Islet precursor cell (in vitro differentiated cells): ENCODE measurements around the gene EFCAB6.

Experiments
- DNase-seq: peaks from one replicate; pipeline ENCODE4 v3.0.0-alpha.2; 2018

Gene EFCAB6

DNA sequence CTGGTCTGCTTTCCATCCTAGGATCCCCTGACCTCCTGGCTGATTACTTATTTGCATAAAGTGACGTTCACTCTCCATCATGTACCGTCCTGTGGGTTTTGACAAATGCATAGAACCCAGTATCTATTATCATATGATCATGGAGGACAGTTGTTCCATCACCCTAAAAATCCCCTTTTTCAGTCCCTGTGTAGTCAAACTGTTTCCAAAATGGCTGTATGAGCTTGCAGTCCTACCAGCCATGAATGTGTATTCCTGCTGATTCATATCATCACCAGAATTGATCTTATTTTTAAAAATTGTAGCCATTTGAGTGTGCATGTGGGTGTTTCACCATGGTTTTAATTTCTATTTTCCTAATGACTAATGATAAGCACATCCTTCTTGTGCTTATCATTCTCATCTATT is 291.5 kb downstream of the EFCAB6 start:
- no peak for DNase-seq

DNA sequence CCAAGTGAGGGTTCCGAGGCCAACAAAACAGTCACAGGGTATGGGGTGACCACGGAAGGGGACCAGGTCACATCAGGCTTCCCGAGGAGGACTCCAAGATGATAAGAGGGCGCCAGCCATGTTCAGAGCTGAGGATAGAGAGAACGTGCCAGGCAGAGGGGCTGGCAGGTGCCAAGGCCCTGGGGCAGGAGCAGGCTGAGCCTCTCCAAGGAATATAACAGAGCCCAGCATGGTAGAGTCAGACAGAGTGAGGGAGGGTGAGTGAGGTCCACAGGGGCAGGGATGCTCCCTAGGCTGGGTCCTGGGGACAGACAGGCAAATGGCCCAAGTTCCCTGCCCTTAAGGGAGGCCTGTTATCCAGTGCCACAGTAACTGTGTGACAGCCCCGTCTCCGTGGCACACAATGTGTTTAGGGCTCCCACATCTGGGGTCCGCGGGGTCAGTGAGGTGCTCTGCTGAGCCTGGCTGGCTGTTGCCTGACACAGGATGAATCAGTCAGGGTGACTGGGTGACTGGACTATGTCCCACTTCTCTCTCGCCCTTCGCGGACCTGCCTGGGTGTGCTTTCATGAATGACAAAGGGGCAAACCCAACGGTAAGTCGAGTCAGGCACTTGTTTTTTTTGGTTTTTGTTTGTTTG is 295.0 kb downstream of the EFCAB6 start:
- DNase-seq, result no peak

DNA sequence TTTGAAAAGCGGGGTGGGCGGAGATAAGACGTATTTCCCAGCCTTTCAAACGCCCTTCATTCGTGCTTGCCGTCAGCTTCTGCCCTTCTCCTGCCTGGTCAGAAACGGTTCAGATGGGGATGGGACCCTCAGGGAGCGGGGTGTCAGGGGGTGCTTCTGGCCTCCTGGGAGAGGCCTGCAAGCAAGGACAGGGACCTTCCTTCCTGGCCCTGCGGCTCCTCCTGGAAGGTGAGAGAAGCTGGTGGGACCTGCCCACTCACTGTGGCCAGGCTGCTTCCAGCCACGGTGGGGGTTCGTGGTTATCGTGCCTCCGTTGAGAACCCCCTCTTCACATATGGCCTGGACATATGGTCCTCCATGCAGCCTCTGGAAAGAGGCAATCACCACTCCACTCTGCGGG is 295.7 kb downstream of the EFCAB6 start:
- DNase-seq, result no peak

DNA sequence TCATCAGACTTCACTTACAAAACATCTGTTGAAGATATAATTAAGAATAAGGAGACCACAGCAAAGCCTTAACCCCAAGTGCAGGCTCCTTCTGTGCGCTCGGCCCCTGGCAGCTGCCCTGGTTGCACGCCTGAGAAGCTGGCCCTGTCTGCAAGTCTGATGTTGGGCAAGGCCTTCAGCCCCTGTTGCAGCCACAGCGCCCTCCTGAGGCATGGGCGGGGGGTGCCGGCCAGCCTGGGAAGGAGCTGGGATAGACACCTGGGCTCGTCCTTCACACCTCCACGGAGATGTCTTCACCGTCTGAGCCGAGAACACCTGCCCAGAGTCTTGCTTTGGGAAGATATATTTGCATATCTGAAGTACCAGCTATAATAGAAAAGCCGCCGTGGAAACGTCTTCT is 296.2 kb downstream of the EFCAB6 start:
- no peak for DNase-seq

DNA sequence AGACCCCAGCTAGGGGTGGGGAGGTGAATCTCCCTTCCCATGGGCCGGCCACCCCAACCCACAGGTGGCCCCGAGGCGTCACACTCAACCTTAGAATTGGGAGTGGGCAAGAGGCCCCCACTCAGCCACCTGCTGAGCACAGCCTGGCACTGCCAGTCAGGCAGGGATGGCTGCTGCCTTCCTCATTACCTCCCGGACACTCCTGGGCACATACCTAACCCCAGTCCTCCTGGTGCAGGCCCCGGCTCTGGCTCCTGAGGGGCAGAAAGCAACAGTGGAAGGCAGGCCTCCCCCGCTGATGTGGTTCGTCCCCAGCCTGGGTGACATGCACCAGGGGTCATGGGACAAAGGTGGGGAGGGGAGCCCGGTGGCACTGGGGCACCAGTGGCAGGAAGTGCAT is 296.7 kb downstream of the EFCAB6 start:
- no peak for DNase-seq

DNA sequence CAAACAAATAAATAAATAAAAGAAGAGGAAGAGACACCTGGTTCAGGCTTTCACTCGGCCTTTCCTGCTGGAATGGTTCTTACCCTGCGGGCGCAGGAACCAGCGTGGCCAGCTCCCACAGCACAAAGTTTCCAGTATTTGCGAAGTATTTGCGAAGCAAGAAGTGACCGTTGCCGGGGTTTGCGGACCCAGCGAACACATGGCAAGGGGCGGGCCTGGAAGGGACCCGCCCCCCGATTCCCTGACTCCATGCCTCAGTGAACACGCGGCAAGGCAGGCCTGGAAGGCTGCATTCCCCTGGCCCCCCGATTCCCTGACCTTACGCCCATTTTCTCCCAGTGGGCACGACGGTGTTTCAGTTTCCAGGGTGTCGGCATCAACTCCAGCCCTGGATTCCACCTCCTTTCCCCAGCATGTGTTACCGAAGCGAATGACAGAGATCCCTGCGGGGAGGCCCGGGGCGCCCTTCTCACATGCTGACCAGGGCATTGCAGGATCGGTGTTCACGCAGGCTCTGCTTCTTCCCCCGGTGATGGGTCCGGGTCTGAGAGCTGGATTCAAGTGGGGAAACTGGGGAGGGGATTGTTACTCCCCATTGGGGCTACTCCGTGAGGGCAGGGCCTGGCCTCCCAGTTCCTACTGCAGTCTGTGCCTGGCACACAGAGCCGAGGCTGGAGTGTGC is 297.5 kb downstream of the EFCAB6 start:
- no peak for DNase-seq

DNA sequence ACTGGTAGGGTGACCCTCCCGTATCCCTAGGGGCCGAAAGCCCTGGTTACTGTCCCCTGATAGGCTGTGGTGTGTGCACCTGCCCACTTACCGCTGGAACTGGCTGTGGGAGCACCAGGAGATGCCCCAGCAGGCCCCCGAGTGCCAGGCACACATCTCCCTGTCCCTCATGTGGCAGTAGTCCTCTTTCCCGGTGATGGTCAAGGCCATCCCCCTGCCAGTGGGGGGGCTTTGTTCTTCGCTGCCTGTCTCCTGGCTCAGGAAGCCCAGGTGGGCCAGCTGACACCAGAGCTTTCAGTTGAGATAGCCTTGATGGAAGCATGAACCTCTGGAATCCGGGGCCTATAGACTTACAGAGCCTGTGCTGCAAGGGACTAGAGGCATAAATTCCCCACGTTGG is 299.8 kb downstream of the EFCAB6 start:
- DNase-seq, result no peak

DNA sequence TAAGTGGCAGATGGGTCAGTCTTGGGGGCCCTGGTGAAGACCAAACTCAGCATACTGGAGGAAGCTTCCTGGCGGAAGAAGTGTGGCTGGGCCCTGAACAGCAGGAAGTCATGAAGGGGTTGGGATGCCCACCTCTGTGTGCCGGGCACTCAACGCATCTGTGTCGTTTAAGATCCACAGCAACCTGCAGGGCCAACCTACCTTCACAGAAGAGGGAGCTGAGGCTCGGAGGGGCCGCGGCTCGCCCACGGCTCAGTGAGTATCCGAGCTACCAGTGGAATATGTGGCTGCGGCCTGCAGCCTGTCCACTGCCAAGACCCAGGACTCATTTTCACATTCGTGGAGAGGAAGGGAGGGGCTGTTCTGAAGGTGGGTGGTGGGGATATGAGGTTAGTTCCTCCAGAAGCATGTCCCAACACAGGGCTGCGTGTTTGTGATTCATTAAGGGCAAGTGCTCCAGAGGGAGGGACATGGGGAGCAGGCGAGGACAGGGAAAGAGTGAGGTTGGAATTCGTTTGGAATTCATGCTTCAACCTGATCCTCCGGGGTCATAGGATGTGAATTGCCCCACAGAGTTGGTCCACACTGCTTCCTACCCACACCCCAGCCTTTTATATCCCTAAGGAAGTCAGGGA is 300.7 kb downstream of the EFCAB6 start:
- no peak for DNase-seq

DNA sequence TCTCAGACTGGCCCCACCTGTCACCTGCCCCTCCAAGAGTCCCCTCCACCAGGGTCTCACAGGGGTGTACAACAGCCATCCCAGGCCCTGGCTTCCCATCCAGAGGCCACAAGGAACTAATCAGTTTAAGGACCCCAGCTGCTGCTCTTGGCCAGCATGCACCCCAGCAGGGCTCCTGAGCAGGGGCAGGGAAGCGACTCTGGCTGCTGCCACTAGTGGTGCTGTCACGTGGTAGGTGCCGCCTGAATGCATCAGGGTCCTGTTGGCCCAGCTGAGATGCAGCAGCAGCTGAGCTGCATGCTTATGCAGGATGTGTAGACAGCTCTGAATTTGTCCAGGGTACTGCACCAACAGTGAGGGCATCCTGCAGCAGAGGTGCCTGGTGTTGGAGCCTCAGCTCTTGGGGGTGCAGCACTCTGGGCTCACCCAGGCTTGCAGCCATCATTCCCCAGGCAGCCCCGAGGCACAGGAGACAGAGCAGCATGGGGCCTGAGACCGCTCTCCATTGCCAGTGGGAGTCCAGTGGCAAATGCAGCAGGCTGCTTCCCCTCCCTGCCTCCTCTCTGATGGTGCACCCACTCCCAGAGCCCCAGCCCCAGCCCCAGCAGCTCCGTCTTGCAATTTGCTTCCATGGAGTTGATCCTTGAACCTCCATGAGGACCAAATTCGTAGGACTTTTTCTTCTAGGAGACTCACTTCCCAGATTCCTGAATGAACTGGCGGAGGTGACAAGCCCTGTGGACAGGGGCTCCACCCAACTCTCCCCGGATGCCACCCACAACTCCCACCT is 301.6 kb downstream of the EFCAB6 start:
- no peak for DNase-seq

DNA sequence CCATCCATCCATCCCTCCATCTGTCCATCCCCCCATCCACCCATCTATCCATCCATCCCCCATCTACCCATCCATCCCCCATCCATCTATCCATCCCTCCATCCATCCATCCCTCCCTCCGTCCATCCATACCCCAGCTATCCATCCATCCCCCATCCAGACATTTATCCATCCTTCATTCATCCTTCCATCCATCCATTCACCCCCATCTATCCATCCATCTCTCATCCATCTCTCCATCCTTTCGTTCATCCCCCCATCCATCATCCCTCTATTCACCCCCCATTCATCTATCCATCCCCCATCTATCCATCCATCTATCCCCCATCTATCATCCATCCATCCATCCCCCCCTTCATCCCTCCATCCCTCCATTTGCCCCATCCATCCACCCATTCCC is 302.8 kb downstream of the EFCAB6 start:
- DNase-seq, result no peak

DNA sequence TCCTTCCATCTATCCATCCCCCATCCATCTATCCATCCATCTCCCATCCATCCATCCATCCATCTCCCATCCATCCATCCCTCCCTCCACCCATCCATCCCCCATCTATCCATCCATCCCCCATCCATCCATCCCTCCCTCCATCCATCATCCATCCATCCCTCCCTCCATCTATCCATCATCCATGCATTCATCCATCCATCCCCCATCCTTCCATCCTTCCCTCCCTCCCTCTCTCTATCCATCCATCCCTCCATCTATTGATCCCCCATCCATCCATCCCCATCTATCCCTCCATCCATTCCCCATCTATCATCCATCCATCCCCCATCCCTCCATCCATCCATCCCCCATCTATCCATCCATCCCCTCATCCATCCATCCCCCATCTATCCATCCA is 303.6 kb downstream of the EFCAB6 start:
- no peak for DNase-seq

DNA sequence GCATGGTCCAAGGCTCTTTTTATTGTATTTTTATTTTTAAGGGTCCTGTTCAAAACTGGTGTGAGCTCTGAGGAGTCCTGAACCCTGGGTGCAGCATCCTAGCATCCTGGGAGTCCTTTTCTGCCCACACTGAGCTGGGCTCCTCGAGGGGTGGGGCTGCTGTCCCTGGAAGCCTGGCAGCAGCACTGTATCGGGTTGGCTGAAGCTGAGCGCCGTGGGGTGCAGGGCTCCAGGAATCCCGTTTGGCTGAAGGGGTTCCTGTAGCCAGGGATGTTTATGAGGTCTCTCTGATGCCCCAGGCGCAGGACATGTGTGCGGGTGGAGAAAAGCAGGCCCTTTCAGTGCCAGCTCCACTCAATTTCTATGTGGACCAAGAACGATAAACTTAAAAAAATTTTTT is 304.9 kb downstream of the EFCAB6 start:
- no peak for DNase-seq

DNA sequence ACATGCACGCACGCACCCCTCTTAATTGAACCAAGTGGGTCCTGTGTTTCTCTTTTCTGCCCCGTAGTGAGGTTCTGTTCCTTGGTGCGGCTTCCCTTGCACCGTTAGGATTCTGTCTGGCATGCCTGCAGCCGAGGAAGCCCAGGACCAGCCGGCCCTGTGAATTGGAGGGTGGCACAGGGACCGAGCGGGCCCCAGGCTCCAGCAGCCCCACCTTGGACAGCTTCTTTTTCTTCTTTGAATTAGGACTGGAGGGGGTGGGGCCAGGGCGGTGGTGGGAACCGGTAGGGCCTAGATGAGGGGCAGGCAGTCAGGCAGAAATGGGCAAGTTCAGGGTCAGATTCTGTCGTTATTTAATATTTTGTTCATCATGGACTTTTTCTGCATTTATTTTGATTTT is 305.6 kb downstream of the EFCAB6 start:
- no peak for DNase-seq

DNA sequence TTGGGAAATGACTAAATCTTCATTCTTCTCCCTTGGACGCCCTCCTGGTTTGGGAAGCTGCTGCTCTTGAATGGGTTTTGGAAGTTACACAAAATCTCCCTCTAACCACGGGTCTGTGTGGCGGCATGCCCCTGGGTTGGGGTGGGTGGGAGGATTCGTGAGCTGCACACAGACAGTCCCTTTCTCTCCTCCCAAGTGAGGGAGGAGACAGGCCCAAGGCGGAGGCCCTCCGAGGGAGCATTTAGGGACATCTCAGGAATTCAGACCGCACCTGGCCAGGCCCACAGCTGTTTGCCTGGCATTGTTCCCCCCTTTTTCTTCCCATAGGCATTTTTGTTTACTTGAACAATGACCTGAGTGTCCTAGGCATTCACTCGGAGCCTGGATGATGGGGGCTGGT is 306.2 kb downstream of the EFCAB6 start:
- DNase-seq, result no peak

DNA sequence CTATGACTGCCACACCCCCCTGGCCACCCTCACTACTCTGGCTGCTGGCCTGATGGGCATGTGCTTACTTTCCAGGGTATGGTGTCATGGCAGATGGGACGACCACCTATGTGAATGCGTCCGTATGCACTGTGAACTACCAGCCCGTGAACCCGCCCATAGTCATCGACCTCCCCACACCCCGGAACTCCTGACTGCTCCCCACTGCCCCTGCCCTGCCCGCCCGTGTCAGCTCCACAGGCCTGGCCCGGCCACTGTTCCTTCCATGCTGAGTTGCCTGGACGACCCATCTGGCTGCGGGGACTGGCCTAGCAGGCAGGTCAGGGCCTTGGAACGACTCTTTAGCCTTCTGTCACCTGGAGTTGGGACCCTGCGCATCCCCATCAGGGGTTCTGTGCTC is 306.7 kb downstream of the EFCAB6 start:
- no peak for DNase-seq

DNA sequence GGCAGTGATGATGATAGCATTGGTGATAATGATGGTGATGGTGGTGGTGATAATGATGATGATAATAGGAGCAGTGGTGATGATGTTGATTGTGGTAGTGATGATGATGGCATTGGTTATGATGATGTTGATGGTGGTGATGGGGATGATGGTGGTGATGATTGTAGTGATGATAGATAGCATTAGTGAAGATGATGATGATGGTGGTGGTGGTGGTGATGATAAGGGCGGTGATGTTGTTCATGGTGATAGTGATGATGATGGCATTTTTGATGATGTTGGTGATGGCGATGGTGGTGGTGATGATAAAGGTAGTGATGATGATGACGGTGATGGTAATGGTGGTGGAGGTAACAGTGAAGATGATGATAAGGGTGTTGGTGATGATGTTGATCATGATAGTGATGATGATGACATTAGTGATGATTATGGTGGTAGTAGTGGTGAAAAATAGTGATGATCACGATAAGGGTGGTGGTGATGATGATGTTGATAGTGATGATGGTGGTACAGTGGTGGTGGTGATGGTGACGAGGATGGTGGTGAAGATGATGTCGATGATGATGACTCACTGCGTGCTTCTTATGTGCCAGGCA is 307.3 kb downstream of the EFCAB6 start:
- DNase-seq, result no peak

DNA sequence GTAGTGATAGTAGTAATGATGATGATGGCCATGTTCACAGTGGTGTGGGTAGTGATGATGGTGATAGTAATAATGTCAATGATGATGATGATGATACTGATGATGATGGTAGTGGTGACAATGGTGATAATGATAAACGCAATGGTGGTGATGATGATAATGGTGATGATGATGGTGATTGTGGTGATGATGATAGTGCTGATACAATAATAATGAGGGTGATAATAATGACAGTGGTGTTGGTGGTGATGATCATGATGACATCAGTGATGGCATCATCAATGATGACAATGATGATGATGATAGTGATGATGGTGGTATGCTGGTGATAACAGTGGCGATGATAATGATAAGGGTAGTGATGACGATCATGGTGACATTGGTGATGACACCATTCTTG is 308.0 kb downstream of the EFCAB6 start:
- no peak for DNase-seq

DNA sequence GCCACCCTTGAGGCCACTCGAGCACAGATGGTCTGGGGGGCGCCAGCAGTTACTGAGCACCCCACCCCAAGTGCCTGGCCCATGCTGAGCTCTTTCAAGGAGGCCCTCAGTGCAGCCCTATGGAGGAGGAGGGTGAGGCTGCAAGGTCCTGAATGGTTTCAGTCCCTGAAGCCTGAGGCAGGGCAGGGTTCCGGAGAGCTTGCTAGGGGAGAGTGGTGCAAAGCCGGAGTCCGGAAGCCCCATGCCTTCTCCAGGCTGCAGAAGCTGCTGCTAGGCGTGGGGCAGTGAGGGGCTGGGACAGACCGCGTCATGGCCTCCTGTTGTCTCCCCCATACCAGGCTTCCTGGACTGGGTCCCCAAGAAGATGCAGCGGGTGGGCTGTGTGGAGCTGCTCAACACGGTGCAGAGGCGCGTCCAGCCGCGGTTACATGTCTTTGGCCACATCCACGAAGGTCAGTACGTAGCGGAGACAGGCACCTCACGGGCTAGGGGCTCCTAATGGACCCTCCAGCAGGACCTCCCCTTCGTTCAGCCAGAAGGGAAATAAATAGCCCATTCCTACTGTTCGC is 309.7 kb downstream of the EFCAB6 start:
- DNase-seq, result no peak

DNA sequence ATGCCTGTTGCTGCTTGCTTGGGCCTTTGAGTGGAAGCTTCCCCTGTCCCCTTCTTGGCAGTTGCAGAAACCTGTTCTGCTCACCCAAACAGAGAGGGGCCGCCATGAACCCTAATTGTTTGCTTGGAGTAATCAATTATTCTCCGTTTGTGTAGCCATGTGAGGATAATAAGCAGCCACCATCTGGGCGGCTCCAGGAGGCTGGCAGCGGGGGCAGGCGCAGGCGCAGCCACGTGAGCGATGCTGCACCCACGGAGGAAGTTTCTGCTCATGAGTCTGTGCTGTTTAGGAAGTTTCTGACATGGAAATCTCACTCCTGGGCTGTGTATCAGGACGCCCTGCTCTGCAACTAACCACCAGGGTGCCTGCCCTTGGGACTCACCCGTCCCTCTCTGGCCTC is 310.2 kb downstream of the EFCAB6 start:
- DNase-seq, result no peak

DNA sequence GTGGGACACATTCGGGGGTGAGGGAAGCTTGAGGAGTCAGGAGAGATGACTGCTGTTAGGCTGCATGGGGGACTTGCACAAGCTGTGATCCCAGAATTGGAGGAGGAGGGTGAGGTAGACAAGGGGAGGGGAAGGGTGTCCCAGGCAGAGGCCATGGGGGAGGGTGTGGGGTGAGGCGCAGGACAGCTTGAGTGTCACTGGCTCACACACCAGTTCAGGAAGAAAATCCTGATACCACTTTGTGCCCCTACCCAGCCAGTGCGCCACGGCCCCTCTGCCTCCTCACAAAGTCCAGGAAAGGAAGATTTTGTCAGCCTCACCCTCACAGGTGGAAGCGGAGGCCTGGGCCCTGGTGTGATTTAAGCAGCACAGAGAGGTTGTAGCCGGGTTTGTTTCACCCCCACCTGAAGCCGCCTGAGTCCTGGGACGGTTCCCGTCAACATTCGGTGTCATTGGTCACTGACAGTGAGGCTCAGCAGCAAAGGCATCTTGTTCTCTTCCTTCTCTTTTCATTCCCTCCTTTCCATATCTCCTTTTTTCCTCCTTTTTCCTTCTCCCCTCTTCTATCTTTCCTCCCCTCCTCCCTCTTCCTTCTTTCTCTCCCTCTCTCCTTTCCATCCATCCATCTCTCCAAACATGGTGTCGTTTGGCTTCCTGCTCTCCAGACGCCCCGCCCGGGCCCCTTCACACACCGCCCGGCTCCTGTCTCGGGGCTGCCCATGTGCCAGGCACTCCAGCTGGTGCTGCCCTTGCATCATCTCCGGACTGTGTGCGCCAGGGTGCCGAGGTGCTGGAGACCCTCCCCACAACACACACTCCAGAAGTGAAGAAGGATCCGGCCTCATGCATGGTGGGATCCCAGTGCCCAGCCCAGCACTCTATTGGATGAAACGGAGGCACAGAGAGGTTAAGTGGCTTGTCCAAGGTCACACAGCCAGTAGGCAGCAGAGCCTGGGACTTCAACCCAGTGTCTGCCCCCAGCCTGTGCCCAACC is 311.0 kb downstream of the EFCAB6 start:
- DNase-seq, result no peak

DNA sequence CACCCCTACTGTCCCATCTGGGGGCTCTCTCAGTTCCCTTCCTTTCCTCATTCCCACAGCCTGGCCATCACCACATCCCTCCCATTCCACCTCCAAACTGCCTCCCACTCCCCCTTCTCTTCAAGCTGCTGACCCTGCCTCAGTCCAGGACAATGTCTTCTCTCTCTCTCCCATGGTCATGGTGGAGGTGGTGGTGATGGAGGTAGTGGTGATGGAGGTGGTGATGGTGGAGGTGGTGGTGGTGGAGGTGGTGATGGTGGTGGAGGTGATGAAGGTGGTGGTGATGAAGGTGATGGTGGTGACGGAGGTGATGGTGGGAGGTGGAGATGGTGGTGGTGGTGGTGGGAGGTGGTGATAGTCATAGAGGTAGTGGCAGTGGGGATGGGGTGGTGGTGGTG is 313.2 kb downstream of the EFCAB6 start:
- no peak for DNase-seq
